K562 (cell line): Measurements from ENCODE around the gene MRPL32.

Source experiments
- BRCA1 ChIP-seq, 2 experiments: fragments of 450-650 bp in 1 of 2; sonication (generic) in 1 of 2; formaldehyde crosslinking in 1 of 2; IDR thresholded peaks; 2 replicates each; pipeline versions ENCODE4 v1.5.0 to v1.6.1; 2017 to 2020; ENCODE audit warnings: mild to moderate bottlenecking in 1 of 2, missing genetic modification reagents in 1 of 2
- SRF ChIP-seq, 2 experiments: fragments of 250-450, 450-650 bp in 1 of 2; sonication (Bioruptor Pico) in 1 of 2; sonication (generic) in 1 of 2; formaldehyde crosslinking; IDR thresholded peaks; 2 replicates each; pipeline versions ENCODE4 v1.5.0 to v1.5.1; 2020 to 2022; ENCODE audit warnings: mild to moderate bottlenecking in 1 of 2, missing genetic modification reagents in 1 of 2
- ZNF239 ChIP-seq: fragments of 250-450 bp; sonication (Bioruptor Pico); IDR thresholded peaks from 2 replicates; pipeline ENCODE4 v1.4.0; 2020; ENCODE audit warnings: mild to moderate bottlenecking
- ZNF274 ChIP-seq: IDR thresholded peaks from 2 replicates; pipeline ENCODE4 v1.6.1; 2011; ENCODE audit warnings: low read depth, mild to moderate bottlenecking, low read length, moderate library complexity, borderline replicate concordance
- TF ChIP-seq, protein P1 (sequence below): conservative IDR thresholded peaks from 2 replicates; pipeline ENCODE4 v1.6.1; 2011; ENCODE audit warnings: low read depth, mild to moderate bottlenecking, low read length; ENCODE audit not compliant: control insufficient read depth

- TF ChIP-seq ZNF239 (CRISPR knock-in tag): no peak
- no peak for TF ChIP-seq BRCA1 (IDR thresholded peaks at IDR 0.05)
- TF ChIP-seq BRCA1 (CRISPR knock-in tag; IDR thresholded peaks at IDR 0.05): no peak
- TF ChIP-seq SRF (CRISPR knock-in tag; IDR thresholded peaks at IDR 0.05): no peak
- TF ChIP-seq, protein P1, sequence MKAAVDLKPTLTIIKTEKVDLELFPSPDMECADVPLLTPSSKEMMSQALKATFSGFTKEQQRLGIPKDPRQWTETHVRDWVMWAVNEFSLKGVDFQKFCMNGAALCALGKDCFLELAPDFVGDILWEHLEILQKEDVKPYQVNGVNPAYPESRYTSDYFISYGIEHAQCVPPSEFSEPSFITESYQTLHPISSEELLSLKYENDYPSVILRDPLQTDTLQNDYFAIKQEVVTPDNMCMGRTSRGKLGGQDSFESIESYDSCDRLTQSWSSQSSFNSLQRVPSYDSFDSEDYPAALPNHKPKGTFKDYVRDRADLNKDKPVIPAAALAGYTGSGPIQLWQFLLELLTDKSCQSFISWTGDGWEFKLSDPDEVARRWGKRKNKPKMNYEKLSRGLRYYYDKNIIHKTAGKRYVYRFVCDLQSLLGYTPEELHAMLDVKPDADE: no peak
- TF ChIP-seq ZNF274: no peak
These were observed 50.5 kb downstream of the MRPL32 start for GRCh38 chr7:42982604-42983115.
